ENCODE data around the gene HLA-DQA1. TPM values are rescaled to one million over a fixed set of nuclear protein-coding genes. Genes with fewer than 3 reads are reported as not detected.
"Not testable (repeated sequence)": the region's sequence is repeated elsewhere in the genome, so short reads cannot be mapped to it uniquely, and the experiment has no call there.

HLA-DQA1 gene
- total RNA-seq (1 to 10 TPM; 5.9 to 6.9 TPM), total RNA-seq (1.6 to 99.2 (median 7.7) reads per million in 172 experiments)
- 27.4 TPM for polyA plus RNA-seq (2013, experiment 1 of 2)
- 14.0 TPM for polyA plus RNA-seq (2013, experiment 2 of 2)

DNA sequence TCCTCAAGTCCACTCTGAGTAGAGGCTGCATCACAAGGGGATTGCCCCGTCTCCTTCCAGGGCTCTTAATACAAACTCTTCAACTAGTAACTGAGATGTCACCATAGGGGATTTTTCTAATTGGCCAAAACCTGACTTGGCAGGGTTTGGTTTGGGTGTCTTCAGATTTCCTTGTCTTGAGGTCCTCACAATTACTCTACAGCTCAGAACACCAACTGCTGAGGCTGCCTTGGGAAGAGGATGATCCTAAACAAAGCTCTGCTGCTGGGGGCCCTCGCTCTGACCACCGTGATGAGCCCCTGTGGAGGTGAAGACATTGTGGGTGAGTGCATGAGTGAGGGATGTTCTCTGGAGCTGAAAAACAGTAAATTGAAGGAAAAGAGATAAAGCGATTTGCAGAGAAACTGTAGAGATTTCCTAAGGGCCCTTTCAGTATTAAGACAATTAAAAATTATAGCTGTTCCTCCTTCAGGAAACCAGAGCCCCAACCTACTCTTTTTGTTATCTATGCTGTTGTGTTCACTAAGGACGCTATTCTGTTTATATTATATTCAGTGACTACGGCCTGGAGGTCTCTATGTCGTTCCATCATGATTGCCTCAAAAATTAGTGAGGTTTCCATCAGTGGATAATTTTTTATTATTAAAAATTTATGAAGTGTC, at the start of gene HLA-DQA1:
Gene HLA-DQA1 (plus strand): TSS at position 188 of the 662 bp plus-strand sequence. CDS start 53 bp downstream, at position 241.
- no peaks in the 10 kb centered on the region for H3K36me3 Mint-ChIP-seq (ENCODE audit: low read depth)
- intact Hi-C loops (cut with DNase I, micrococcal nuclease), result no loop called here
- H3K9me3 Mint-ChIP-seq, result no peaks in the 10 kb centered on the region
- Histone ChIP-seq H3K36me3 (ENCODE audit: insufficient read depth, low read length) (no peaks in the 10 kb centered on the region), H3K9me3 (ENCODE audit: control insufficient read depth in 1 of 2, insufficient read depth in 1 of 2, low read length in 2 of 2) (no peaks in the 10 kb centered on the region), H3K27ac (ENCODE audit: low read depth in 1 of 2, low read length in 2 of 2) (no peak within 1 kb of the TSS), H3K4me3 (ENCODE audit: low read length) (peak within 1 kb of the TSS; percentile 10), H3K27me3 (ENCODE audit: control insufficient read depth in 1 of 2, insufficient read depth in 2 of 2, low read length in 2 of 2) (no peaks in the 10 kb centered on the region), H3K4me1 (ENCODE audit: insufficient read depth, low read length) (no peaks in the 10 kb centered on the region)
- peak in 3 of 14 experiments; percentile 57 to 70 (median 60) for DNase-seq
- ChIA-PET POLR2A (no interaction called here), CTCF (interaction anchor here (1.2 to 1.3 kb wide), 2 partner anchors 14 to 224 kb away, joined by 3 read pairs; no protein-coding TSS in a partner anchor)
- H3K4me1 Mint-ChIP-seq (ENCODE audit: low read depth), result peaks cover 28% of the 10 kb centered on the region
- TF ChIP-seq, protein P1, sequence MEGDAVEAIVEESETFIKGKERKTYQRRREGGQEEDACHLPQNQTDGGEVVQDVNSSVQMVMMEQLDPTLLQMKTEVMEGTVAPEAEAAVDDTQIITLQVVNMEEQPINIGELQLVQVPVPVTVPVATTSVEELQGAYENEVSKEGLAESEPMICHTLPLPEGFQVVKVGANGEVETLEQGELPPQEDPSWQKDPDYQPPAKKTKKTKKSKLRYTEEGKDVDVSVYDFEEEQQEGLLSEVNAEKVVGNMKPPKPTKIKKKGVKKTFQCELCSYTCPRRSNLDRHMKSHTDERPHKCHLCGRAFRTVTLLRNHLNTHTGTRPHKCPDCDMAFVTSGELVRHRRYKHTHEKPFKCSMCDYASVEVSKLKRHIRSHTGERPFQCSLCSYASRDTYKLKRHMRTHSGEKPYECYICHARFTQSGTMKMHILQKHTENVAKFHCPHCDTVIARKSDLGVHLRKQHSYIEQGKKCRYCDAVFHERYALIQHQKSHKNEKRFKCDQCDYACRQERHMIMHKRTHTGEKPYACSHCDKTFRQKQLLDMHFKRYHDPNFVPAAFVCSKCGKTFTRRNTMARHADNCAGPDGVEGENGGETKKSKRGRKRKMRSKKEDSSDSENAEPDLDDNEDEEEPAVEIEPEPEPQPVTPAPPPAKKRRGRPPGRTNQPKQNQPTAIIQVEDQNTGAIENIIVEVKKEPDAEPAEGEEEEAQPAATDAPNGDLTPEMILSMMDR (IDR thresholded peaks at IDR 0.05), result no peak
- no peak within 1 kb of the TSS for H3K27ac Mint-ChIP-seq
- no peak within 1 kb of the TSS for H3K4me3 Mint-ChIP-seq
- no peaks in the 10 kb centered on the region for H3K27me3 Mint-ChIP-seq
- no peak for ATAC-seq (ENCODE audit: poor library complexity)

DNA sequence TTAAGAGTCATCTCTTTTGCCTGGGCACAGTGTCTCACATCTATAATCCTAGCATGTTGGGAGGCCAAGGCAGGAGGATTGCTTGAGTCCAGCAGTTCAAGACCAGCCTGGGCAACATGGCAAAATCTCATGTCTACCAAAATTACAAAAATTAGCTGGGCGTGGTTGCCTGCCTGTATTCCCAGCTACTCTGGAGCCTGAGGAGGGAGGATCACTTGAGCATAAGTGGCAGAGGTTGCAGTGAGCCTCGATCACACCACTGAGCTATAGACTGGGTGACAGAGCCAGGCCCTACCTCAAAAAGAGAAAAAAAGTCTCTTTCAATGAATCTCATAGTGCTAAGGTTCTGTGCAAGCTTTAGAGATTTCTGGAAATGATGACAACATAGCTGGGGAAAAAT, 49.0 kb upstream of the HLA-DQA1 start:
- no peak for ATAC-seq (ENCODE audit: poor library complexity)
- ChIA-PET CTCF (no interaction called here), POLR2A (no interaction called here)
- H3K4me3 ChIP-seq (ENCODE audit: low read length), result no peak overlapping the region
- no peak for DNase-seq
- H3K36me3 ChIP-seq (ENCODE audit: insufficient read depth, low read length), result no peaks in the 10 kb centered on the region
- no peaks in the 10 kb centered on the region for H3K4me1 ChIP-seq (ENCODE audit: insufficient read depth, low read length)
- Mint-ChIP-seq H3K9me3 (no peaks in the 10 kb centered on the region), H3K4me3 (no peak overlapping the region), H3K27ac (no peak overlapping the region), H3K27me3 (peaks cover 3% of the 10 kb centered on the region), H3K4me1 (ENCODE audit: low read depth) (peaks cover 13% of the 10 kb centered on the region), H3K36me3 (ENCODE audit: low read depth) (no peaks in the 10 kb centered on the region)
- no peaks in the 10 kb centered on the region for H3K27me3 ChIP-seq (ENCODE audit: control insufficient read depth in 1 of 2, insufficient read depth in 2 of 2, low read length in 2 of 2)
- TF ChIP-seq, protein P1 (IDR thresholded peaks at IDR 0.05), result no peak
- no peaks in the 10 kb centered on the region for H3K9me3 ChIP-seq (ENCODE audit: control insufficient read depth in 1 of 2, insufficient read depth in 1 of 2, low read length in 2 of 2)
- no peak overlapping the region for H3K27ac ChIP-seq (ENCODE audit: low read depth in 1 of 2, low read length in 2 of 2)
- intact Hi-C loops (cut with DNase I, micrococcal nuclease), result no loop called here

- Histone ChIP-seq H3K27ac (ENCODE audit: low read depth in 1 of 2, low read length in 2 of 2) (no peak within 1 kb of the TSS), H3K4me1 (ENCODE audit: insufficient read depth, low read length) (no peaks in the 10 kb centered on the region), H3K9me3 (ENCODE audit: control insufficient read depth in 1 of 2, insufficient read depth in 1 of 2, low read length in 2 of 2) (no peaks in the 10 kb centered on the region), H3K27me3 (ENCODE audit: control insufficient read depth in 1 of 2, insufficient read depth in 2 of 2, low read length in 2 of 2) (no peaks in the 10 kb centered on the region), H3K4me3 (ENCODE audit: low read length) (peak within 1 kb of the TSS; percentile 25), H3K36me3 (ENCODE audit: insufficient read depth, low read length) (no peaks in the 10 kb centered on the region)
- peak; percentile 91 for ATAC-seq (ENCODE audit: poor library complexity)
- peak within 1 kb of the TSS; percentile 80 for H3K4me3 Mint-ChIP-seq
- peaks cover 4% of the 10 kb centered on the region for H3K4me1 Mint-ChIP-seq (ENCODE audit: low read depth)
- no peak within 1 kb of the TSS for H3K27ac Mint-ChIP-seq
- ChIA-PET POLR2A (no interaction called here), CTCF (no interaction called here)
- H3K27me3 Mint-ChIP-seq, result peaks cover 3% of the 10 kb centered on the region
- H3K36me3 Mint-ChIP-seq (ENCODE audit: low read depth), result no peaks in the 10 kb centered on the region
- DNase-seq, result peak in 5 of 14 experiments; percentile 4 to 70 (median 55)
- TF ChIP-seq, protein P1 (IDR thresholded peaks at IDR 0.05), result no peak
- H3K9me3 Mint-ChIP-seq, result no peaks in the 10 kb centered on the region
- intact Hi-C loops (cut with DNase I, micrococcal nuclease), result no loop called here
Observed at GRCh38 chr6:32589596-32590449, 47.4 kb upstream of the HLA-DQA1 start, which contains the start of gene HLA-DRB1. HLA-DRB1 (minus strand) TSS chr6:32589848; CDS start chr6:32589742, 106 bp downstream.

- intact Hi-C loops (cut with DNase I, micrococcal nuclease); H3K27me3 ChIP-seq (ENCODE audit: control insufficient read depth in 1 of 2, insufficient read depth in 2 of 2, low read length in 2 of 2); H3K4me3 ChIP-seq (ENCODE audit: low read length); H3K27ac ChIP-seq (ENCODE audit: low read depth in 1 of 2, low read length in 2 of 2); H3K4me1 Mint-ChIP-seq (ENCODE audit: low read depth); DNase-seq; H3K36me3 Mint-ChIP-seq (ENCODE audit: low read depth); H3K4me1 ChIP-seq (ENCODE audit: insufficient read depth, low read length); H3K9me3 ChIP-seq (ENCODE audit: control insufficient read depth in 1 of 2, insufficient read depth in 1 of 2, low read length in 2 of 2); H3K9me3 Mint-ChIP-seq; ATAC-seq (ENCODE audit: poor library complexity); H3K27ac Mint-ChIP-seq; H3K36me3 ChIP-seq (ENCODE audit: insufficient read depth, low read length); H3K4me3 Mint-ChIP-seq; POLR2A ChIA-PET; CTCF ChIA-PET; H3K27me3 Mint-ChIP-seq: not testable (repeated sequence)
Observed at GRCh38 chr6:32590713-32591112, 46.5 kb upstream of the HLA-DQA1 start.

Data from CD4-positive, alpha-beta T cell (primary cell).